HCT116 (cell line): ENCODE results near the gene NDUFS7. TPM values are rescaled to one million over a fixed set of nuclear protein-coding genes. Genes with fewer than 3 reads are reported as not detected.

Source experiments
- ATAC-seq: fragments of 200-7000 bp; cut with Tn5 transposase; 2 replicates; pipeline ENCODE4 v1.9.1; 2020; ENCODE audit warnings: mild to moderate bottlenecking, moderate library complexity
- BruUV-seq: library from RNA; stranded (reverse); fragments of 400-500 nt; replicated peaks from 2 replicates; lab custom pipeline; 2021; lab: Mats Ljungman, UMichigan
- CTCF ChIA-PET: fragments of 300-600 bp; sonication (Branson Sonifier 250); formaldehyde crosslinking; loops from one replicate; lab custom pipeline; 2021; ENCODE audit warnings: antibody characterized with exemption; lab: Charles Lee
- POLR2A ChIA-PET: fragments of 300-600, 350-600 bp; sonication (Branson Sonifier 250); formaldehyde crosslinking; loops from one replicate; lab custom pipeline; 2021; ENCODE audit warnings: antibody characterized with exemption; lab: Charles Lee
- RAD21 ChIA-PET, 2 experiments: fragments of 300-600 bp; sonication (Branson Sonifier 250); formaldehyde crosslinking; loops; one replicate each; lab custom pipeline; 2023; ENCODE audit warnings: low total read pairs in 2 of 2; ENCODE audit not compliant: uncharacterized antibody in 2 of 2, unreplicated experiment in 2 of 2, low non-redundant PET in 1 of 2; lab: Charles Lee
- DNase-seq: peaks from one replicate; pipeline ENCODE4 v3.0.0-alpha.2; 2010; ENCODE audit warnings: low read depth, low spot score
- H2AFZ ChIP-seq: fragments of 200-600 bp; shearing (Covaris generic), sonication (generic); 2 replicates; pipeline ENCODE4 v1.6.1; 2017; ENCODE audit warnings: low read depth, mixed run types, mixed read lengths, antibody characterized with exemption, low read length; ENCODE audit not compliant: poor library complexity, severe bottlenecking
- H3K27ac ChIP-seq: 2 replicates; pipeline ENCODE4 v1.5.1; 2012; ENCODE audit warnings: low read depth, low read length
- H3K27me3 ChIP-seq: fragments of 200-600 bp; sonication (generic); 2 replicates; pipeline ENCODE4 v1.6.1; 2016; ENCODE audit warnings: mixed run types, low read length, mixed read lengths; ENCODE audit not compliant: insufficient read depth
- H3K36me3 ChIP-seq, 2 experiments: fragments of 200-500 bp in 1 of 2; fragments of 200-600 bp in 1 of 2; sonication (Bioruptor generic) in 1 of 2; sonication (generic) in 1 of 2; 2 replicates each; pipeline versions ENCODE4 v1.5.1 to v1.6.1; 2014 to 2016; ENCODE audit warnings: low read length in 2 of 2, inconsistent platforms in 1 of 2, mixed read lengths in 1 of 2, mixed run types in 1 of 2; ENCODE audit not compliant: insufficient read depth in 2 of 2, control insufficient read depth in 1 of 2
- H3K4me1 ChIP-seq, 2 experiments: fragments of 200-600 bp in 1 of 2; sonication (generic) in 1 of 2; 2 replicates each; pipeline versions ENCODE4 v1.5.1 to v1.6.1; 2012 to 2017; ENCODE audit warnings: low read length in 2 of 2, inconsistent platforms in 1 of 2, mild to moderate bottlenecking in 1 of 2, mixed read lengths in 1 of 2, mixed run types in 1 of 2, moderate library complexity in 1 of 2; ENCODE audit not compliant: insufficient read depth in 2 of 2, control insufficient read depth in 1 of 2
- H3K4me2 ChIP-seq: fragments of 200-600 bp; sonication (generic); 2 replicates; pipeline ENCODE4 v1.6.1; 2017; ENCODE audit warnings: mixed run types, low read length, mixed read lengths
- H3K4me3 ChIP-seq, 2 experiments: fragments of 200-600 bp in 1 of 2; sonication (generic) in 1 of 2; replicated peaks in 1 of 2; 2 replicates each; pipeline ENCODE4 v1.5.1; 2011 to 2016; ENCODE audit warnings: low read length in 2 of 2, control low read depth in 1 of 2, low read depth in 1 of 2, mild to moderate bottlenecking in 1 of 2, mixed read lengths in 1 of 2, mixed run types in 1 of 2
- H3K79me2 ChIP-seq: fragments of 200-600 bp; sonication (generic); 2 replicates; pipeline ENCODE4 v1.6.1; 2017; ENCODE audit warnings: mild to moderate bottlenecking, mixed run types, low read length, moderate library complexity, mixed read lengths; ENCODE audit not compliant: insufficient read depth
- H3K9ac ChIP-seq: fragments of 200-600 bp; sonication (generic); 2 replicates; pipeline ENCODE4 v1.6.1; 2016; ENCODE audit warnings: low read length, mixed read lengths
- H3K9me2 ChIP-seq: fragments of 200-600 bp; sonication (generic), shearing (Covaris generic); 2 replicates; pipeline ENCODE4 v1.6.1; 2017; ENCODE audit warnings: mixed run types, mild to moderate bottlenecking, moderate library complexity; ENCODE audit not compliant: insufficient read depth
- H3K9me3 ChIP-seq, 2 experiments: fragments of 200-500 bp in 1 of 2; fragments of 200-600 bp in 1 of 2; sonication (Bioruptor generic) in 1 of 2; sonication (generic) in 1 of 2; 2 replicates each; pipeline ENCODE4 v1.6.1; 2014 to 2017; ENCODE audit warnings: low read length in 2 of 2, mixed read lengths in 2 of 2, inconsistent platforms in 1 of 2, low read depth in 1 of 2, mild to moderate bottlenecking in 1 of 2, mixed run types in 1 of 2, moderate library complexity in 1 of 2; ENCODE audit not compliant: control insufficient read depth in 1 of 2, insufficient read depth in 1 of 2
- H4K20me1 ChIP-seq: fragments of 200-600 bp; sonication (generic), shearing (Covaris generic); 2 replicates; pipeline ENCODE4 v1.6.1; 2017; ENCODE audit warnings: mixed run types, mild to moderate bottlenecking, moderate library complexity; ENCODE audit not compliant: insufficient read depth
- CEBPB ChIP-seq: IDR thresholded peaks from 2 replicates; pipeline ENCODE4 v1.6.1; 2012; ENCODE audit warnings: low read depth
- CTCF ChIP-seq, 3 experiments: fragments of 200-600 bp in 1 of 3; sonication (generic) in 1 of 3; IDR thresholded peaks in 2 of 3; conservative IDR thresholded peaks in 1 of 3; 2 replicates each; pipeline ENCODE4 v1.5.1; 2012 to 2017; ENCODE audit warnings: low read depth in 2 of 3, low read length in 2 of 3, antibody characterized with exemption in 1 of 3, borderline replicate concordance in 1 of 3, control low read depth in 1 of 3, mild to moderate bottlenecking in 1 of 3, mixed read lengths in 1 of 3, mixed run types in 1 of 3, moderate library complexity in 1 of 3; ENCODE audit not compliant: insufficient read depth in 1 of 3
- EGR1 ChIP-seq: IDR thresholded peaks from 2 replicates; pipeline ENCODE4 v1.6.1; 2012; ENCODE audit warnings: low read depth
- ELF1 ChIP-seq: IDR thresholded peaks from 2 replicates; pipeline ENCODE4 v1.6.1; 2012; ENCODE audit warnings: low read depth, borderline replicate concordance
- EZH2 ChIP-seq: fragments of 200-600 bp; sonication (generic); IDR thresholded peaks from 2 replicates; pipeline ENCODE4 v1.6.1; 2017; ENCODE audit warnings: antibody characterized with exemption, mixed run types
- FOSL1 ChIP-seq: IDR thresholded peaks from 2 replicates; pipeline ENCODE4 v1.6.1; 2012; ENCODE audit warnings: low read depth
- JUND ChIP-seq: IDR thresholded peaks from 2 replicates; pipeline ENCODE4 v1.6.1; 2012
- POLR2AphosphoS5 ChIP-seq: IDR thresholded peaks from 2 replicates; pipeline ENCODE4 v1.6.1; 2011; ENCODE audit warnings: mild to moderate bottlenecking, low read depth, low read length, moderate library complexity
- SIN3A ChIP-seq: IDR thresholded peaks from 2 replicates; pipeline ENCODE4 v1.6.1; 2012; ENCODE audit warnings: low read depth
- SP1 ChIP-seq: IDR thresholded peaks from 2 replicates; pipeline ENCODE4 v1.6.1; 2012; ENCODE audit warnings: low read depth
- YY1 ChIP-seq: IDR thresholded peaks from 2 replicates; pipeline ENCODE4 v1.6.1; 2011; ENCODE audit warnings: low read length, low read depth, moderate library complexity, mild to moderate bottlenecking; ENCODE audit not compliant: insufficient replicate concordance; ENCODE audit errors: extremely low read depth
- ZFX ChIP-seq: fragments of 450-650 bp; IDR thresholded peaks from 2 replicates; pipeline ENCODE4 v1.6.1; 2017
- ZNF274 ChIP-seq: fragments of 200-500 bp; sonication (Bioruptor generic); IDR thresholded peaks from 2 replicates; pipeline ENCODE4 v1.6.1; 2014; ENCODE audit warnings: mild to moderate bottlenecking, low read depth, low read length, inconsistent platforms
- intact Hi-C: fragments of 100-400 bp; cut with micrococcal nuclease; formaldehyde crosslinking; loops from 2 replicates; pipeline ENCODE4 v1.10.0; 2022
- total RNA-seq: library from RNA; stranded (reverse); gene quantifications from one replicate; pipeline ENCODE4 v1.2.1, GENCODE V29; 2021; ENCODE audit not compliant: unreplicated experiment
- TF ChIP-seq, protein P1 (sequence below): IDR thresholded peaks from 2 replicates; pipeline ENCODE4 v1.6.1; 2012
- TF ChIP-seq, protein P2 (sequence below): IDR thresholded peaks from 2 replicates; pipeline ENCODE4 v1.6.1; 2012
- TF ChIP-seq, protein P3 (sequence below): IDR thresholded peaks from 2 replicates; pipeline ENCODE4 v1.6.1; 2011; ENCODE audit warnings: mild to moderate bottlenecking, low read length, moderate library complexity; ENCODE audit not compliant: insufficient replicate concordance; ENCODE audit errors: extremely low read depth

The NDUFS7 gene
- total RNA-seq, 1 experiment from 2014 or later: 114 TPM

- TF ChIP-seq, protein P1, sequence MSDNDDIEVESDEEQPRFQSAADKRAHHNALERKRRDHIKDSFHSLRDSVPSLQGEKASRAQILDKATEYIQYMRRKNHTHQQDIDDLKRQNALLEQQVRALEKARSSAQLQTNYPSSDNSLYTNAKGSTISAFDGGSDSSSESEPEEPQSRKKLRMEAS: peak; percentile 75
- TF ChIP-seq SIN3A (no peak; the same call in none of the 2 replicates), EZH2 (no peak), CTCF (IDR thresholded peaks at IDR 0.05 in 2 of 3, conservative IDR thresholded peaks at IDR 0.05 in 1 of 3; ENCODE audit: borderline replicate concordance in 1 of 3, insufficient read depth in 1 of 3, low read depth in 2 of 3, low read length in 2 of 3) (peak in 2 of 3 experiments; percentile 16 to 30; a peak in 2 of 6 replicates)
These were observed at the start of gene NDUFS7 (continued) for GRCh38 chr19:1383312-1384084.

GRCh38 chr19:1336079-1336684, 47.5 kb upstream of the NDUFS7 start:
- RAD21 ChIA-PET: no interaction called here
- TF ChIP-seq CEBPB: no peak
- no peak for TF ChIP-seq ZNF274
- TF ChIP-seq, protein P2, sequence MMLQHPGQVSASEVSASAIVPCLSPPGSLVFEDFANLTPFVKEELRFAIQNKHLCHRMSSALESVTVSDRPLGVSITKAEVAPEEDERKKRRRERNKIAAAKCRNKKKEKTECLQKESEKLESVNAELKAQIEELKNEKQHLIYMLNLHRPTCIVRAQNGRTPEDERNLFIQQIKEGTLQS: no peak
- no peak for TF ChIP-seq EZH2
- no peak for TF ChIP-seq YY1
- no peak for TF ChIP-seq JUND
- TF ChIP-seq SP1: no peak
- TF ChIP-seq, protein P3, sequence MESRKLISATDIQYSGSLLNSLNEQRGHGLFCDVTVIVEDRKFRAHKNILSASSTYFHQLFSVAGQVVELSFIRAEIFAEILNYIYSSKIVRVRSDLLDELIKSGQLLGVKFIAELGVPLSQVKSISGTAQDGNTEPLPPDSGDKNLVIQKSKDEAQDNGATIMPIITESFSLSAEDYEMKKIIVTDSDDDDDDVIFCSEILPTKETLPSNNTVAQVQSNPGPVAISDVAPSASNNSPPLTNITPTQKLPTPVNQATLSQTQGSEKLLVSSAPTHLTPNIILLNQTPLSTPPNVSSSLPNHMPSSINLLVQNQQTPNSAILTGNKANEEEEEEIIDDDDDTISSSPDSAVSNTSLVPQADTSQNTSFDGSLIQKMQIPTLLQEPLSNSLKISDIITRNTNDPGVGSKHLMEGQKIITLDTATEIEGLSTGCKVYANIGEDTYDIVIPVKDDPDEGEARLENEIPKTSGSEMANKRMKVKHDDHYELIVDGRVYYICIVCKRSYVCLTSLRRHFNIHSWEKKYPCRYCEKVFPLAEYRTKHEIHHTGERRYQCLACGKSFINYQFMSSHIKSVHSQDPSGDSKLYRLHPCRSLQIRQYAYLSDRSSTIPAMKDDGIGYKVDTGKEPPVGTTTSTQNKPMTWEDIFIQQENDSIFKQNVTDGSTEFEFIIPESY: no peak
- TF ChIP-seq, protein P1: no peak
- no peak for TF ChIP-seq FOSL1
- TF ChIP-seq ELF1: no peak
- no peak for TF ChIP-seq POLR2AphosphoS5
- TF ChIP-seq ZFX: no peak
- no peak for TF ChIP-seq EGR1
- TF ChIP-seq CTCF (IDR thresholded peaks at IDR 0.05 in 2 of 3, conservative IDR thresholded peaks at IDR 0.05 in 1 of 3; ENCODE audit: borderline replicate concordance in 1 of 3, insufficient read depth in 1 of 3, low read depth in 2 of 3, low read length in 2 of 3): no peak

More at GRCh38 chr19:1336079-1336684, 47.5 kb upstream of the NDUFS7 start:
- Histone ChIP-seq H3K9me3 (no peaks in the 10 kb centered on the region), H3K4me3 (no peak overlapping the region), H4K20me1 (no peaks in the 10 kb centered on the region), H3K27me3 (no peaks in the 10 kb centered on the region), H3K27ac (no peak overlapping the region), H3K4me2 (no peak overlapping the region), H3K9me2 (no peaks in the 10 kb centered on the region), H3K4me1 (no peaks in the 10 kb centered on the region), H3K36me3 (no peaks in the 10 kb centered on the region), H3K79me2 (no peaks in the 10 kb centered on the region), H2AFZ (no peak overlapping the region), H3K9ac (no peak overlapping the region)
- BruUV-seq: no TSS peak
- DNase-seq: no peak
- CTCF ChIA-PET: no interaction called here
- intact Hi-C loops: no loop called here
- POLR2A ChIA-PET: no interaction called here
- no peak for ATAC-seq
